ENCODE measurements around the gene CYB5R4. TPM values are rescaled to one million over a fixed set of nuclear protein-coding genes. Genes with fewer than 3 reads are reported as not detected.
"Not testable (repeated sequence)": the region's sequence is repeated elsewhere in the genome, so short reads cannot be mapped to it uniquely, and the experiment has no call there.

The CYB5R4 gene
- total and polyA plus RNA-seq, 2 experiments from 2014 or later: 10.3 to 10.7 TPM

DNA sequence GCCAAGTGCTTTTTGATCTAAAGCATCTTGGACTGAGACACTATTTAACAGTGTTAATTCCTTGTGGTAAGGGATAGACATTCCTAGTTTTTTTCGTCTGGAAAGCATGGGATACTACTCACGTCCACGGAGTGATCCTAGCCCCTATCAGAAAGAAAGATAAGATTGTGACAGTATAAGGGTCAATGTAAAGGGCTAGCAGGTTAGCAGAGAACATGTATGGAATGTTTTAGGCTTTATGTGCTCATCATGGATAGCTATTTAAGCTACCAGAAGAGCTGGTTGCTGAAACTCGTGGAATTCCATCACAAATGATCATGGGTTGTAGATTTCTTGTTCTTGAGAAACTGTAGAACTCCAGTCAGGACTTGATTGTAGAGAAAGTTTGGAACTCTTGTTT is 32.1 kb downstream of the CYB5R4 start:
- Histone ChIP-seq H4K20me1 (ENCODE audit: insufficient read depth, poor library complexity, severe bottlenecking) (no peaks in the 10 kb centered on the region), H3K27me3 (no peaks in the 10 kb centered on the region), H3K4me3 (no peak overlapping the region), H3K4me1 (ENCODE audit: insufficient read depth) (no peaks in the 10 kb centered on the region), H3K27ac (no peak overlapping the region), H3K79me2 (peaks cover 7% of the 10 kb centered on the region), H3K36me3 (replicated peaks; ENCODE audit: insufficient read depth, low read depth) (no peaks in the 10 kb centered on the region), H3K9me3 (ENCODE audit: low read depth) (no peaks in the 10 kb centered on the region), H3K4me2 (no peak overlapping the region), H3K9me2 (replicated peaks; ENCODE audit: insufficient read depth) (no peaks in the 10 kb centered on the region), H2AFZ (no peak overlapping the region)
- DNase-seq (ENCODE audit: low spot score): no peak
- 54% methylated on average over 4 of the region's 4 CpGs for WGBS (ENCODE audit: low lambda C conversion rate, missing lambda C conversion rate)
- TF ChIP-seq EZH2 (IDR thresholded peaks at IDR 0.05; ENCODE audit: borderline replicate concordance) (no peak), EZH2phosphoT487 (IDR thresholded peaks at IDR 0.05; ENCODE audit: low read depth, severe bottlenecking, unreplicated experiment) (no peak)
- TF ChIP-seq, protein P1, sequence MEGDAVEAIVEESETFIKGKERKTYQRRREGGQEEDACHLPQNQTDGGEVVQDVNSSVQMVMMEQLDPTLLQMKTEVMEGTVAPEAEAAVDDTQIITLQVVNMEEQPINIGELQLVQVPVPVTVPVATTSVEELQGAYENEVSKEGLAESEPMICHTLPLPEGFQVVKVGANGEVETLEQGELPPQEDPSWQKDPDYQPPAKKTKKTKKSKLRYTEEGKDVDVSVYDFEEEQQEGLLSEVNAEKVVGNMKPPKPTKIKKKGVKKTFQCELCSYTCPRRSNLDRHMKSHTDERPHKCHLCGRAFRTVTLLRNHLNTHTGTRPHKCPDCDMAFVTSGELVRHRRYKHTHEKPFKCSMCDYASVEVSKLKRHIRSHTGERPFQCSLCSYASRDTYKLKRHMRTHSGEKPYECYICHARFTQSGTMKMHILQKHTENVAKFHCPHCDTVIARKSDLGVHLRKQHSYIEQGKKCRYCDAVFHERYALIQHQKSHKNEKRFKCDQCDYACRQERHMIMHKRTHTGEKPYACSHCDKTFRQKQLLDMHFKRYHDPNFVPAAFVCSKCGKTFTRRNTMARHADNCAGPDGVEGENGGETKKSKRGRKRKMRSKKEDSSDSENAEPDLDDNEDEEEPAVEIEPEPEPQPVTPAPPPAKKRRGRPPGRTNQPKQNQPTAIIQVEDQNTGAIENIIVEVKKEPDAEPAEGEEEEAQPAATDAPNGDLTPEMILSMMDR (IDR thresholded peaks at IDR 0.05; ENCODE audit: poor library complexity): no peak

DNA sequence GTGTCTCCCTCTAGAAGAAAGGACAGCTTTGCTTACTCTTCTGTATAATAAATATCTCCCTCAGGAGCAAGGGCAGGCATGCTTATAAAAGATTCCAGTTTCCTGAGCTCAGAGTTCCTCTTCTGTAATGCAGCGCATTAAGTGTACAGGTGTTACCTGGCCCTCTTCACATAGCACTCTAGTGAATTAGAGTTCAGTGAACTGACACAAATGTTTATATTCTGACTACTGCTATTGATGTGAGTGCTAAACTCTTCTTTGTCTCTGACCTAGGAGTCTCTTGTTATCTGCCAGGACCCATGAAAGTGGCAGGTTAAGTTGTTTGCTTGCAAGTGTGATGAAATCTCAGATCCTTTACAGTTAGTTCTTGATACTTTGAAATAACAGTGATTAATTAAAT is 33.5 kb downstream of the CYB5R4 start:
- H3K79me2 ChIP-seq: peaks cover 13% of the 10 kb centered on the region
- no peaks in the 10 kb centered on the region for H3K36me3 ChIP-seq (replicated peaks; ENCODE audit: insufficient read depth, low read depth)
- DNase-seq (ENCODE audit: low spot score): no peak
- no peak for TF ChIP-seq EZH2 (IDR thresholded peaks at IDR 0.05; ENCODE audit: borderline replicate concordance)
- TF ChIP-seq, protein P1 (IDR thresholded peaks at IDR 0.05; ENCODE audit: poor library complexity): no peak
- TF ChIP-seq EZH2phosphoT487 (IDR thresholded peaks at IDR 0.05; ENCODE audit: low read depth, severe bottlenecking, unreplicated experiment): no peak
- no peak overlapping the region for H3K27ac ChIP-seq
- no peaks in the 10 kb centered on the region for H3K9me2 ChIP-seq (replicated peaks; ENCODE audit: insufficient read depth)
- 82% methylated on average over 1 of the region's 1 CpG for WGBS (ENCODE audit: low lambda C conversion rate, missing lambda C conversion rate)
- H3K4me1 ChIP-seq (ENCODE audit: insufficient read depth): no peaks in the 10 kb centered on the region
- no peak overlapping the region for H3K4me3 ChIP-seq
- H4K20me1 ChIP-seq (ENCODE audit: insufficient read depth, poor library complexity, severe bottlenecking): no peaks in the 10 kb centered on the region
- no peak overlapping the region for H2AFZ ChIP-seq
- no peak overlapping the region for H3K4me2 ChIP-seq
- H3K27me3 ChIP-seq: no peaks in the 10 kb centered on the region
- H3K9me3 ChIP-seq (ENCODE audit: low read depth): no peaks in the 10 kb centered on the region

DNA sequence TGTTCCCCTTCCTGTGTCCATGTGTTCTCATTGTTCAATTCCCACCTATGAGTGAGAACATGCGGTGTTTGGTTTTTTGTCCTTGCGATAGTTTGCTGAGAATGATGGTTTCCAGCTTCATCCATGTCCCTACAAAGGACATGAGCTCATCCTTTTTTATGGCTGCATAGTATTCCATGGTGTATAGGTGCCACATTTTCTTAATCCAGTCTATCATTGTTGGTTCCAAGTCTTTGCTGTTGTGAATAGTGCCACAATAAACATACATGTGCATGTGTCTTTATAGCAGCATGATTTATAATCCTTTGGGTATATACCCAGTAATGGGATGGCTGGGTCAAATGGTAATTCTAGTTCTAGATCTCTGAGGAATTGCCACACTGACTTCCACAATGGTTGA is 37.6 kb downstream of the CYB5R4 start:
- not testable (repeated sequence) for H3K36me3 ChIP-seq (replicated peaks; ENCODE audit: insufficient read depth, low read depth); H2AFZ ChIP-seq; H3K4me2 ChIP-seq; H3K9me3 ChIP-seq (ENCODE audit: low read depth); H3K27ac ChIP-seq; DNase-seq (ENCODE audit: low spot score); H3K27me3 ChIP-seq; H4K20me1 ChIP-seq (ENCODE audit: insufficient read depth, poor library complexity, severe bottlenecking); H3K9me2 ChIP-seq (replicated peaks; ENCODE audit: insufficient read depth); H3K4me3 ChIP-seq; H3K4me1 ChIP-seq (ENCODE audit: insufficient read depth)
- WGBS (ENCODE audit: low lambda C conversion rate, missing lambda C conversion rate): 88% methylated on average over 2 of the region's 2 CpGs
- H3K79me2 ChIP-seq: peaks cover 14% of the 10 kb centered on the region

DNA sequence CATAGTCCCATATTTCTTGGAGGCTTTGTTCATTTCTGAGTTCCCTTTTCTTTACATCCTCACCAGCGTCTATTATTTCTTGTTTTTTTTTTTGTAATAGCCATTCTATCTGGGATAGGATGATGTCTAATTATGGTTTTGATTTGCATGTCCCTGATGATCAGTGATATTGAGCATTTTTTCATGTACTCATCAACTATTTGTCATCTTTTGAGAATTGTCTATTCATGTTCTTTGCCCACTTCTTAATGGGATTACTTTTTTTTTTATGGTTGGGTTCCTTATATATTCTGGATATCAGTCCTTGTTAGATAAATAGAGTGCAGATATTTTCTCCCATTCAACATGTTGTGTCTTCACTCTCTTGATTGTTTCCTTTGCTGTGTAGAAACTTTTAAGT is 42.1 kb downstream of the CYB5R4 start:
- Histone ChIP-seq H3K27me3 (no peaks in the 10 kb centered on the region), H3K4me1 (ENCODE audit: insufficient read depth) (no peaks in the 10 kb centered on the region), H3K4me2 (no peak overlapping the region), H3K36me3 (replicated peaks; ENCODE audit: insufficient read depth, low read depth) (no peaks in the 10 kb centered on the region), H3K9me3 (ENCODE audit: low read depth) (peaks cover 4% of the 10 kb centered on the region), H2AFZ (no peak overlapping the region), H3K27ac (no peak overlapping the region), H3K9me2 (replicated peaks; ENCODE audit: insufficient read depth) (no peaks in the 10 kb centered on the region), H3K79me2 (peaks cover 35% of the 10 kb centered on the region), H3K4me3 (no peak overlapping the region), H4K20me1 (ENCODE audit: insufficient read depth, poor library complexity, severe bottlenecking) (no peaks in the 10 kb centered on the region)
- TF ChIP-seq, protein P1 (IDR thresholded peaks at IDR 0.05; ENCODE audit: poor library complexity): no peak
- TF ChIP-seq EZH2phosphoT487 (IDR thresholded peaks at IDR 0.05; ENCODE audit: low read depth, severe bottlenecking, unreplicated experiment) (no peak), EZH2 (IDR thresholded peaks at IDR 0.05; ENCODE audit: borderline replicate concordance) (no peak)
- DNase-seq (ENCODE audit: low spot score): no peak
- WGBS (ENCODE audit: low lambda C conversion rate, missing lambda C conversion rate): 100% methylated on average over 1 of the region's 1 CpG

All from hepatocyte (in vitro differentiated cells).